Stimulated activated CD8-positive, alpha-beta memory T cell treated with anti-CD3 and anti-CD28 coated beads, Interleukin-15, amount 100 ng/mL, for 4 hours (primary cell): ENCODE results near the gene CACNA1C.

ENCODE experiments used
- DNase-seq, 2 donors: peaks; one replicate each; pipeline ENCODE4 v3.0.0-alpha.2; 2020; ENCODE audit warnings: low read depth in 2 of 2

CACNA1C gene

GRCh38 chr12:2390133-2390532 is 337.3 kb downstream of the CACNA1C start:
- DNase-seq, result no peak

GRCh38 chr12:2390850-2391390 is 338.1 kb downstream of the CACNA1C start:
- no peak for DNase-seq

GRCh38 chr12:2391740-2392331 is 339.0 kb downstream of the CACNA1C start:
- no peak for DNase-seq

- no peak for DNase-seq
These were observed 340.2 kb downstream of the CACNA1C start for GRCh38 chr12:2393016-2393415.

DNA sequence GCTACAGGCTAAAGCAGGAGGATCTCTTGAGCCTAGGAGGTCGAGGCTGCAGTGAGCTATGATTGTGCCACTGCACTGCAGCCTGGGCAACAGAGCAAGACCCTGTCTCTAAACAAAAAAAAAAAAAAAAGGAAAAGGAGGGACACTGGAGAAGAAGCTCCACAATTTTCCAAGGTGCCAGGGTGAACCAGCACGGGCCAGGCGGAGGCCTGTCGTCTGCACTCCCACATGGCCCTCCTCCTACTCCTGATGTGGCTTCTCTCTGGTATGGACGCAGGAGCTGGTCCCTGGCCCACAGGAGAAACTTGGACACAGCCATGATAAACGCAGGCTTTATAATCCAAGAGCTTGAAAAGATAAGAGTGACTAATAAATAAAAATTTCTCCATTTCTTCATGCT is 341.2 kb downstream of the CACNA1C start:
- no peak for DNase-seq

DNA sequence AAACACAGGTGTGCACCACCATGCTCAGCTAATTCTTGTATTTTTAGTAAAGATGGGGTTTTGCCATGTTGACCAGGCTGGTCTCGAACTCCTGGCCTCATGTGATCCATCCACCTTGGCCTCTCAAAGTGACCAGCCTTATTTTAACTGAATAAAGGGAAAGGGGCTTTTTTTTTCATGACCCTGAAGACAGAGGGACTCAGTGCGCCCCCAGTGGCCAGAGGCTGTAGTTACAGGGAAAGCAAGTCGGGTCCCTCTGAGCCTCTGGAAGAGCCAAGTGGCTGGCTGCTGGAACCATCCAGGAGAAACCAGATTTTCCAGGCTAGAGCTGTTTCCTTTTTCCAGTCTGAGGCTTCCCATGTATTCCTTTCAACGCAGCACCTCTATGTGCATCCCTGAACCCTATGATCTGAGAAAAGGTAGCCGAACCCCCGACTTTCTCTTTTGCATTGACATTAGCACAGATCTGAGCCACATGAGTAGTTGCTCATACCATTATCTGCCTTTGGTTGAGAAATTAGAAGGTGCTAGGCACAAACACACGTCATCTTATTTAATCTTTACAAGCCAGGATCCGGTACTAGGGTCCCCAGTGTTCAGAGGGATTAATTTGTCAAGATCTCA is 342.7 kb downstream of the CACNA1C start:
- no peak for DNase-seq

DNA sequence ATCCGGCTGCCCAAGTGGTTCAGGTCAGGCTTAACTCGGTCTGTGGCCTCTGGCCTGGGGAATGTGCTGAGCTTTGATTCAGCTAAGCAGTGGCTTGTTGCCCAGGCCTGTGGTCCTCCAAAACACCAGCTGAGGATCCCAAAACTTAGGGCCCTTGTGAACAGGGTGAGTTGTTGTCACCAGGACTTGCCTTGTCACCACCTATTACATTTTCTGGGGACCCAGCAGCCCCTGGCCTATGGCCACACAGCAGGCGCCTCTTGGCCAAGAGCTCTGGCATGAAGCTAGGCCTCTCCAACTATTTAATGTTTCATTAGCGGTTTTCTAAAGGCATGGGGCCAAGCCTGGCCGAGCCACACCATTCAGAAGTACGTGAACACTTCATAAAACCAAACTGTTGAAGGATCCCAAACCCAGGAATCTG is 343.7 kb downstream of the CACNA1C start:
- no peak for DNase-seq

- no peak for DNase-seq
These were observed 344.7 kb downstream of the CACNA1C start for GRCh38 chr12:2397356-2398045.

DNA sequence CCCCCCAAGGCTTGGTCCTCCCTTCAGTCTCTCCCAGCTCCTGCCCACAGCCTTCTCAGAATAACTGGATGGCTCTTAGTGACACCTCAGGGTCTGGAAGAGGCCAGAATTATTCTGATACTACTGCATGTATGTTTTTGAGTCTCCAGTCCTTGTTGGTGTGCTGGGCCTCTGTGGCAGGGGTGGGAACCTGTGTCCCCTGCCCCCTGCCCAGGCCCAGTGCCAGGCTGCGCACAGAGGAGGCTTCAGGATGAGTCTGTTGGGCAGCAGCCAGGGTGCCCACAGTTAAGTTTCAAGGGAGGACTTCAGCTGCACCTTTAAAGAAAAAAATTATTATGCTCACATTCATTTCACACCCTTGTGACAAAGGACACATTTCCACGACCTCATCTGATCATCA is 348.3 kb downstream of the CACNA1C start:
- no peak for DNase-seq

GRCh38 chr12:2402073-2402579 is 349.3 kb downstream of the CACNA1C start:
- DNase-seq, result no peak

- DNase-seq, result no peak
These were observed 350.6 kb downstream of the CACNA1C start for GRCh38 chr12:2403221-2403976.

- DNase-seq, result no peak
These were observed 352.3 kb downstream of the CACNA1C start for GRCh38 chr12:2405039-2405438.

- DNase-seq, result no peak
These were observed 354.1 kb downstream of the CACNA1C start for GRCh38 chr12:2406903-2407302.

GRCh38 chr12:2408262-2408661 is 355.5 kb downstream of the CACNA1C start:
- DNase-seq, result no peak

DNA sequence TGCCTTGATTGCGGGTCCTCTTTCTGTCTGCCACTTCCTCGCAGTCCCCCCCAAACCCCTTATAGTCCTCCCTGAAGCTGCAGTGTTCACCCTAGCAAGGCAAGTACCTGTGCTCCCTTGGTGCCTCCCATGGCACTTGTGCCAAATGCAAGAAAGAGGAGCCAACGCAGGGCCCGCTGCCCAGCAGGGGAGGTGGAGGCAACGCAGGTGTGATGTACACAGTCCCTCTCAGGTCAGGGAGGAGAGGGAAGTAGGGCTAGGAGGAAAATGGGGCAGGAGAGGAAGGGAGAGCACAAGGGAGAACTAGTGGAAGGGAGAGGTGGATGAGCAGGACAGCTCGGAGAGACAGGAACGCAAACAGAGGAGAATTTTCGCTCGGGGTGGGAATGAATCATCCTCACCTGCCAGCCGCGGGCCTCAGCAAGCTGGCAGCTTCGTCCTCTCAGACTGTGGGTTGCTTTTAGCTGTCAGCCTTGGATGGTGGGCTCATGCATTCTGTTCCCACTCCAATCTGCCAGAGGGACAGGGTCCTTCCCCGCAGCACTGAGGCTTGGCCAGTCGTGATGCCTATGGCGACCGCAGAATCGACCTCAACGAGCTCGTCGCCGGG is 357.0 kb downstream of the CACNA1C start:
- no peak for DNase-seq

DNA sequence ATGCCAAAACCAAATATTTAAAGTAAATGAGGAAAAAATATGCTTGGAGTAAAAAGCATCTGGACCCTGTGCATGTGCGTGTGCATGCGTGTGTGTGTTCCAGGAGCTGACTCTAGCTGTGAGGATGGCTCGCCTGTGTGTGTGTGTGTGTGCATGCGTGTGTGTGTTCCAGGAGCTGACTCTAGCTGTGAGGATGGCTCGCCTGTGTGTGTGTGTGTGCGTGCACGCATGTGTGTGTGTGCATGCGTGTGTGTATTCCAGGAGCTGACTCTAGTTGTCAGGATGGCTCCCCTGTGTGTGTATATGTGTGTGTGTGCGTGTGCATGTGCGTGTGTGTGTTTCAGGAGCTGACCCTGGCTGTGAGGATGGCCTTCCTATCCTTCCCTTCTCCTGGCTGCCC is 357.7 kb downstream of the CACNA1C start:
- no peak for DNase-seq

DNA sequence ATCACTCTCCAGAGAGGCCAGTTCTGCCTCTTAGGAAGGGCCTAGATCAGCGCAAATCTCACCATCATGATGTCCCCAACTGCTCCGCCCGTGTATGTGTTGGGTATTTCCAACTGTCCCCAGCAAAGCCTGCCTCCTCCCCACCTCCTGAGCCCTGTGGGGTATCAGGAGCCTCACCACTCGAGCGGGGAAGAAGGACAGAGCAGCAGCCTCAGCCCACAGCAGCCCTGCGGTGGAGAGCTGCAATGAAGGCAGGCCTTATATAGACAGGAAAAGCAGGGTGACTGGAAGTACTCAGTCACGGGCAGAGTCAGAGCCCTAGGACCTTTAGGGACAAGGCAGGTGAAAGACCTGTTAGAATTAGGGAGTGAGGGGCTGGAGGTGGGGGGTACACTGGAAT is 358.2 kb downstream of the CACNA1C start:
- DNase-seq, result no peak

- no peak for DNase-seq
These were observed 359.0 kb downstream of the CACNA1C start for GRCh38 chr12:2411616-2412304.

DNA sequence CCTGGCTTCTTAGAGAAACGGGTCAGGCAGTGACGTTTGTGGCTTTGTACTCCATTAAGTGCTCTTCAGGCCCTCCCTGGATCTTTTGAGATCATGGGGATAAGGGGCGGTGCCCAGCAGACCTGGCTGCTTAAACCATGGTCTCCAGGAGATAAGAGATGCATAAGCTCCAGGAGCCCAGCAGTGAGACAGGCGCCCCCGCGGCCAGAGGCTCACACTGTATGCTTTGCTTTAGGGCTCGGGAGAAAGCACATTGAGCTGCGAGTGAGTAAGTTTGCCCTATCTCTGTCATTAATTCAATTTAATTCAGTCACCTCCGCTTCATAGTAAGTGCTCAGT is 359.5 kb downstream of the CACNA1C start:
- no peak for DNase-seq

GRCh38 chr12:2413301-2413700 is 360.5 kb downstream of the CACNA1C start:
- no peak for DNase-seq
